Measurements from ENCODE around the gene GRPEL2. TPM values are rescaled to one million over a fixed set of nuclear protein-coding genes. Genes with fewer than 3 reads are reported as not detected.

GRPEL2 gene
- polyA plus RNA-seq, 1 experiment, result 17.1 TPM

DNA sequence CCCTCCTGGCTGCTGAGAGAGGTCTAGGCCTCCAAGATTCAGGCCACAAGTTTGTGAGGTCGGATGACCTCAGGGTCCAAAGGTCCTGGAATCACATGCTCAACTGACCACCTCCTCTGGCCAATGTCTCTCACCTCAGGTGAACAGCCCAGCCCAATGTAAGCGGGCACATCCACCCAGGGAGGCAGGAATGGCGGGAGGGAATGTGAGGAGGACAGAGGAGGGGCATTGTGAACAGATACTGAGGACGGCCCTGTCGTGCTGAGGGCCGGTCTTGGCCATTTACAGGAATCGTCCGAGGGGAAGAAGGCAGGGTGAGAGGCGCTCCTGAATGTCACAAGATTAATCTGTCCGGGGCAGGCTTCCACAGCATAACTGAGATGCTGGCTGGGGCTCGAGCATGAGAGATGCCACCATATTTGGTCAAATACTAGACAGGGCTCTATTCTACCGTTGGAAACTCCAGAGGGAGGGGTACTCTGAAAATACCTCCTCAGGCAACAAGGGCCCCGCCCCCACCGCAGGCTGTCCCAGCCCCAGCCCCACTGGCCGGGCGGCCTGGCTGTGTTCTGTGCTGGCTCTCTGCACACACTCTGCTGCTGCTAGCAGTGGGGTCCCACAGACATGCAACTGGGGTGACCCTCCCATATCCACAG, 35.3 kb downstream of the GRPEL2 start:
- ChIA-PET POLR2A (no interaction called here), CTCF (interaction anchor here (0.9 to 14.2 kb wide), 22 partner anchors 8 to 186 kb away, joined by 3 to 257 read pairs (median 5); partner anchors contain the start of gene PCYOX1L)
- TF ChIP-seq, protein P1, sequence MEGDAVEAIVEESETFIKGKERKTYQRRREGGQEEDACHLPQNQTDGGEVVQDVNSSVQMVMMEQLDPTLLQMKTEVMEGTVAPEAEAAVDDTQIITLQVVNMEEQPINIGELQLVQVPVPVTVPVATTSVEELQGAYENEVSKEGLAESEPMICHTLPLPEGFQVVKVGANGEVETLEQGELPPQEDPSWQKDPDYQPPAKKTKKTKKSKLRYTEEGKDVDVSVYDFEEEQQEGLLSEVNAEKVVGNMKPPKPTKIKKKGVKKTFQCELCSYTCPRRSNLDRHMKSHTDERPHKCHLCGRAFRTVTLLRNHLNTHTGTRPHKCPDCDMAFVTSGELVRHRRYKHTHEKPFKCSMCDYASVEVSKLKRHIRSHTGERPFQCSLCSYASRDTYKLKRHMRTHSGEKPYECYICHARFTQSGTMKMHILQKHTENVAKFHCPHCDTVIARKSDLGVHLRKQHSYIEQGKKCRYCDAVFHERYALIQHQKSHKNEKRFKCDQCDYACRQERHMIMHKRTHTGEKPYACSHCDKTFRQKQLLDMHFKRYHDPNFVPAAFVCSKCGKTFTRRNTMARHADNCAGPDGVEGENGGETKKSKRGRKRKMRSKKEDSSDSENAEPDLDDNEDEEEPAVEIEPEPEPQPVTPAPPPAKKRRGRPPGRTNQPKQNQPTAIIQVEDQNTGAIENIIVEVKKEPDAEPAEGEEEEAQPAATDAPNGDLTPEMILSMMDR (IDR thresholded peaks at IDR 0.05; ENCODE audit: insufficient read depth, low read depth, low read length), result no peak
- DNase-seq (ENCODE audit: low read depth), result no peak
- Histone ChIP-seq H3K27me3 (ENCODE audit: control insufficient read depth, insufficient read depth, low read length) (peaks cover 1% of the 10 kb centered on the region; the same call in 1 of the 2 replicates), H3K4me3 (ENCODE audit: low read depth, low read length) (no peak overlapping the region), H3K36me3 (ENCODE audit: control insufficient read depth, insufficient read depth, low read length) (no peaks in the 10 kb centered on the region)

DNA sequence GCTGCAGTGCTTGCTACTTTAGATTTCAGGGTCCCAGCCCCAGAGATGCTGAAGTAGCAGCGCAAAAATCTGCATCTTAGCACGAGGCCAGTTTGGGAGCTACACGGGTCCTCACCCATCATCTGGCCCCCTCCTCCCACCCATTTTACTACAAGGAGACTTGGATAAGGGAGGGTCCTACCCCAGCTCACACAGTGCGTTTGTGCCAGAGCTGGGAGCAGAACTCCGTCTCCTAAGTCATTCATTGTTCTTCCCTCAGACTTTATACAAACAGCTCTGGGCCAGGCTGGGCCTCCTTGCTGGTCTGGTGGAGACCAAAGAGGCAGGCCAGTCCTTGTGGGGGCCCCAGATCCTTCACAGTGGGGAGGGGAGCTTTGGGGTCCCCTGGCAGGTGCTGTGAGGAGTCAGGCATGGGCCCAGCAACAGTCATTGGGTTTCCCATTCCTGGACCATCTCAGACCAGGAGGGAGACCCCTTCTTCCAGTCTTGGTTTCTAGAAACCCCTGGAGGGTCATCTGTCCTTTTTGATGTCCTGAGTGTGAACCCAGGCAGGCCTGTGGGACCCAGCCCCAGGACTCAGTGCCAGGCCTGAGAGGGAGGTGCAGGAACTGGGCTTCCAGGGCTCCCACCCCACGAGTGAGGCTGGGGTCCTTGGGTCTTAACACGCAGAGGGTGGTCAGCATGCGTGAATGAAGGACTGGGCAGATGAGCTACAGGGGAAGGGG, 36.1 kb downstream of the GRPEL2 start:
- TF ChIP-seq, protein P1 (IDR thresholded peaks at IDR 0.05; ENCODE audit: insufficient read depth, low read depth, low read length), result no peak
- Histone ChIP-seq H3K4me3 (ENCODE audit: low read depth, low read length) (no peak overlapping the region), H3K27me3 (ENCODE audit: control insufficient read depth, insufficient read depth, low read length) (peaks cover 1% of the 10 kb centered on the region; the same call in 1 of the 2 replicates), H3K36me3 (ENCODE audit: control insufficient read depth, insufficient read depth, low read length) (no peaks in the 10 kb centered on the region)
- CTCF ChIA-PET, result interaction anchor here (0.7 to 14.2 kb wide), 23 partner anchors 9 to 185 kb away, joined by 3 to 257 read pairs (median 5); partner anchors contain the start of gene PCYOX1L
- POLR2A ChIA-PET, result no interaction called here
- no peak for DNase-seq (ENCODE audit: low read depth)

DNA sequence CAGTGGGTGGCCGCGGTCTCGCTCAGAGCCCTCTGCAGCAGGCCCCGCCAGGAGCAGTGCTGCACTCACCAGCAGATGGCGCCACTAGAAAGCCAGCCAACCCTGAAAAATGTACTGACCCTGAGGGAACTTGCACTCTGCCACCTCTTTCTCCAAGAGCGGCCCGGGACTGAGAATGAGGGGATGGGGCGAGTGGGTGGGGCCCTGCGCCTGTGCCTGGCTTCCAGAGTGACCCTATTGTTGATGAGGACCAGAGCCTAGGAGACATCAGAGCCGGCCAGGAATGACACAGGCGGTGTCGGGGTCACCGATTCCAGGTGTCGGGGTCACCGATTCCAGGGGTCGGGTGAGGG, 36.7 kb downstream of the GRPEL2 start:
- Histone ChIP-seq H3K27me3 (ENCODE audit: control insufficient read depth, insufficient read depth, low read length) (peaks cover 1% of the 10 kb centered on the region; the same call in 1 of the 2 replicates), H3K36me3 (ENCODE audit: control insufficient read depth, insufficient read depth, low read length) (no peaks in the 10 kb centered on the region), H3K4me3 (ENCODE audit: low read depth, low read length) (no peak overlapping the region)
- ChIA-PET CTCF (interaction anchor here (0.7 to 14.2 kb wide), 27 partner anchors 8 to 184 kb away, joined by 3 to 257 read pairs (median 5); partner anchors contain the start of genes CSNK1A1 and PCYOX1L), POLR2A (no interaction called here)
- DNase-seq (ENCODE audit: low read depth), result no peak
- TF ChIP-seq, protein P1 (IDR thresholded peaks at IDR 0.05; ENCODE audit: insufficient read depth, low read depth, low read length), result peak; percentile 95

DNA sequence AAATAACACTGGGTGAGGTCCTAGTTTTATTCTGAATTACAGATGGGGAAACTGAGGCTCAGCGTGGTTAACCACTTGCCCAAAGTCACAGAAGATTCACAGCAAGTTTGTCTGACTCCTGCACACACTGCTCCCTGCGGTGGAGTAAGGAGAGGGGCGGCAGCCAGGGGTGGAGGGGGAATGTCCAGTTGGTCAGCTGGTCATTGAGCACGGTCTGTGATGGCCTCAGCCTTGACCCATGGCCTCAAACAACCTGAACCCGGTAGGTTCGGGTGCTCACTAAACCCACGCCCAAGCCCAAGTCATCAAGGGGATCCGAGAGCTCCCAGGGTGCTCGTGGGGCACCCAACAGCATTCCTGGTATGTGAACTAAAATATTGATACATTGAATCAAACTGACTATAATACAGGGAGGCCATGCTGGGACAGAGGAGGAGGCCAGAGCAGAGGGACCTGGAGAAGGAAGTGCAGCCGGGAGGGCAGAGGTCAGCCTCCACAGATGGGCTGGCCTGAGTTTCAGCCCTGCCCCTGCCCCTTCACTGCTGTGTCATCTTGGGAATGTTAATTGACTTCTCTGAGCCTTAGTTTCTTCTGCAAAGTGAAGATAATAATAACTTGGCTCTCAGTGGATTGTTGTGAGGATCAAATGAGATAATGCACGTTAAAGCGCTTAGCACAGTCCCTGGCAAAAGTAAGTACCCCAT, 37.4 kb downstream of the GRPEL2 start:
- CTCF ChIA-PET, result interaction anchor here (0.9 to 14.2 kb wide), 18 partner anchors 10 to 182 kb away, joined by 3 to 257 read pairs (median 10); partner anchors contain the start of gene CSNK1A1
- no peak for DNase-seq (ENCODE audit: low read depth)
- POLR2A ChIA-PET, result interaction anchor here (0.6 kb wide), 1 partner anchor 63 kb away, joined by 4 read pairs; no protein-coding TSS in a partner anchor
- TF ChIP-seq, protein P1 (IDR thresholded peaks at IDR 0.05; ENCODE audit: insufficient read depth, low read depth, low read length), result no peak
- no peak overlapping the region for H3K4me3 ChIP-seq (ENCODE audit: low read depth, low read length)
- peaks cover 1% of the 10 kb centered on the region; the same call in 1 of the 2 replicates for H3K27me3 ChIP-seq (ENCODE audit: control insufficient read depth, insufficient read depth, low read length)
- H3K36me3 ChIP-seq (ENCODE audit: control insufficient read depth, insufficient read depth, low read length), result no peaks in the 10 kb centered on the region

All from BJ (cell line).